Rectal smooth muscle tissue (tissue), 1 donor: Measurements from ENCODE around the gene ZNF70.
"Not testable (repeated sequence)": the region's sequence is repeated elsewhere in the genome, so short reads cannot be mapped to it uniquely, and the experiment has no call there.

ENCODE experiments used
- H3K27ac ChIP-seq: one replicate; pipeline ENCODE4 v1.7.0; 2013; ENCODE audit warnings: low read depth, low read length, inconsistent platforms
- H3K27me3 ChIP-seq: one replicate; pipeline ENCODE4 v1.7.0; 2013; ENCODE audit warnings: low read length; ENCODE audit not compliant: control insufficient read depth, insufficient read depth
- H3K36me3 ChIP-seq: one replicate; pipeline ENCODE4 v1.7.0; 2013; ENCODE audit warnings: low read length; ENCODE audit not compliant: control insufficient read depth, insufficient read depth
- H3K4me1 ChIP-seq: one replicate; pipeline ENCODE4 v1.7.0; 2013; ENCODE audit warnings: low read length; ENCODE audit not compliant: control insufficient read depth, insufficient read depth
- H3K4me3 ChIP-seq: one replicate; pipeline ENCODE4 v1.7.0; 2013; ENCODE audit warnings: low read length
- H3K9ac ChIP-seq: one replicate; pipeline ENCODE4 v1.7.0; 2013; ENCODE audit warnings: low read length

The ZNF70 gene

DNA sequence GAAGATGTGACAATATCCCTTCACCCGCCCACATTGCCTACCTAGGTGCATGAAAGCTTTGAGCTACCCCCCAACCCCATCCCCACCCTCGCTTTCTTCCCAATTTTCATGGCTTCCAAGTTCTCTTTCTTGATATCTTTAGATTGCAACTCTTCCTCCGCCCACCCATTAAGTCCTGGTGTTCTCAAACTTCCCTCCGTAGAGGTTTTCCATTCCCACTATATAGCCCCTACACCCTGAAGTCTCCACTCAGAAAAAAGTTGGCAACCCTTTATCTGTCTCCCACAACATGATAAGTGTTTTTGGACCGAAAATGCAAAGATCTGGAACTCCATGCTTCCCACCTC, 572 bp downstream of the ZNF70 start:
- no peak overlapping the region for H3K9ac ChIP-seq
- no peaks in the 10 kb centered on the region for H3K27me3 ChIP-seq
- peak overlapping the region; percentile 78 for H3K27ac ChIP-seq
- H3K36me3 ChIP-seq: no peaks in the 10 kb centered on the region
- peak overlapping the region; percentile 82 for H3K4me3 ChIP-seq
- no peaks in the 10 kb centered on the region for H3K4me1 ChIP-seq

DNA sequence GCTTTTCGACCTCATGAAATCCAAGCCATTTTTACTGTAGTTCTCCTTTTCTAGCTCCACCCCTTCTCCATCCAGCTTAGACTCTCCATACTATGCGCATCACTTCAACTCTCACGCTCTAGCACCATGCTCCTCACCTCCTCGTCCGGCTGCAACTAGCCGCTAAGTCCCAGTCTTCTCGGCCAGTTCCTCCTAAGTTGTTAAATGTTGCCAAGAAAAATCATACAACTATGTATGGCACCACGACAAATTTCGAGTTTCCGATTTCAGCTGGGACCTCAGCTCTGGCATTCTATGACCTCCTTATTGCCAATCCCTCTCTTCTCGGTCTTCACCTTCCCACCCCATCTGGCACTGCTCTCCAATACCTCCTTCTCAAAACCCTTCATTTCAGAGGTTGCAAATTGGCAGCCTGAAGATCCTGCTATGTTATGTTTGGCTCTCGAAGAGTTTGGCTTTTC, 1.0 kb downstream of the ZNF70 start:
- Histone ChIP-seq H3K27me3 (no peaks in the 10 kb centered on the region), H3K9ac (no peak overlapping the region), H3K4me1 (no peaks in the 10 kb centered on the region), H3K4me3 (peak overlapping the region; percentile 82), H3K27ac (no peak overlapping the region), H3K36me3 (peaks cover 2% of the 10 kb centered on the region)

DNA sequence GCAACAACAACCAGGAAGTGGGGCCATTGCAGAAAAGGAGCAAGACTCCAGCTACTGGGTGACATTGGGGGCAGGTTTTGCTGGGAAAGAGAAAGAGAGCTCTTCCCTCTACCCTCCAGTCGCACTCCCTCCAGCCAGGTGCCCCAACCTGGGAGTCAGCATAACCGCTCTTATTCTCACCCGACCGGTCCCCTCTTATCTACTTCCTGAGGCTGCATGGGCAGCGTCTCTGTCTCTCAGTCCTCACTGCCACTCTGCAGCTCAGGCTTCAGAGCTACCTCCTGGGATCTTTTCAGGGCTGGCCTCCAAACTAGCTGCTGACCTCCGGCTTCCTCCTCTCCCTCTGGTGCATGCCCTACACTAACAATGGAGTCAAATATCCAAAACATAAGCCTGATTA, 5.1 kb downstream of the ZNF70 start:
- no peak overlapping the region for H3K27ac ChIP-seq
- no peaks in the 10 kb centered on the region for H3K27me3 ChIP-seq
- peaks cover 26% of the 10 kb centered on the region for H3K36me3 ChIP-seq

GRCh38 chr22:23744485-23744884, 6.4 kb downstream of the ZNF70 start:
- Histone ChIP-seq H3K27ac (no peak overlapping the region), H3K36me3 (peaks cover 26% of the 10 kb centered on the region), H3K4me1 (no peaks in the 10 kb centered on the region), H3K27me3 (no peaks in the 10 kb centered on the region), H3K9ac (no peak overlapping the region), H3K4me3 (no peak overlapping the region)

More for the DNA sequence above, 5.1 kb downstream of the ZNF70 start:
- H3K4me1 ChIP-seq: no peaks in the 10 kb centered on the region
- no peak overlapping the region for H3K9ac ChIP-seq
- no peak overlapping the region for H3K4me3 ChIP-seq

DNA sequence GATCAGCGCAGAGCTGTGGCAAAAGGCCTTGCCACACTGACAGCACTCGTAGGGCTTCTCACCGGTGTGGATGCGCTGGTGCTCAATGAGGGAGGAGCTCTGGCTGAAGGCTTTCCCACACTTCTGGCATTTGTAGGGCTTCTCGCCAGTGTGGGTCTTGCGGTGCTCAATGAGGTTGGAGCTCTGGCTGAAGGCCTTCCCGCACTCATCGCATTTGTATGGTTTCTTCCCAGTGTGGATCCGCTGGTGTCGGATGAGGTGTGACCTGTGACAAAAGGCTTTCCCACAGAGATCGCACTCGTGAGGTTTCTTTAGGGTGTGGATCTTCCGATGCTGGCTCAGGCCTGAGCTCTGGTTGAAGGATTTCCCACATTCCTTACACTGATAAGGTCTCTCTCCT, 6.9 kb downstream of the ZNF70 start:
- H3K9ac ChIP-seq: no peak overlapping the region
- no peaks in the 10 kb centered on the region for H3K4me1 ChIP-seq
- no peak overlapping the region for H3K27ac ChIP-seq
- H3K4me3 ChIP-seq: no peak overlapping the region
- peaks cover 26% of the 10 kb centered on the region for H3K36me3 ChIP-seq
- H3K27me3 ChIP-seq: no peaks in the 10 kb centered on the region

DNA sequence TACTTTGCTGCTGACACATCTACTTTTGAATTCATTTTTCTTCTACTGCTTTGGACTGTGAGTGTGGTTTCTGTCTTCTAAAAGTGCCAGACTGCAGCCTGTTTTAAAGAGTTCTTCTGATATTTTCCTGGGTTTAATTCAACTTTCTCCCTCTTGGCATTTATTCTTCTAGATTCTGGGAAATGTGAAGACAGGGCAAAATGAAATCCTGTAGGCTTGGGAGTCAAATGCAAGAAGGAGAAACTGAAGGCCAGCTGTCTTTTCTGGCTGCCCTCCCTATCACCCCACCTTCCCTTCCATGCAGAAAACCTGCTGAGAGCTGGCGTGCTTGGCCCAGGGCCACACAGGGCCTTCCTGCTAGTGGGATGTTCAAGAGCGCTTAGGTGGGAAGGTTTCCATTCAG, 7.6 kb downstream of the ZNF70 start:
- Histone ChIP-seq H3K27me3 (no peaks in the 10 kb centered on the region), H3K4me1 (no peaks in the 10 kb centered on the region), H3K27ac (no peak overlapping the region), H3K4me3 (no peak overlapping the region), H3K9ac (no peak overlapping the region), H3K36me3 (peaks cover 26% of the 10 kb centered on the region)

- peaks cover 26% of the 10 kb centered on the region for H3K36me3 ChIP-seq
- H3K9ac ChIP-seq: no peak overlapping the region
- no peak overlapping the region for H3K27ac ChIP-seq
- H3K27me3 ChIP-seq: no peaks in the 10 kb centered on the region
- no peaks in the 10 kb centered on the region for H3K4me1 ChIP-seq
- H3K4me3 ChIP-seq: no peak overlapping the region
These were observed 8.2 kb downstream of the ZNF70 start for GRCh38 chr22:23742505-23743264.

DNA sequence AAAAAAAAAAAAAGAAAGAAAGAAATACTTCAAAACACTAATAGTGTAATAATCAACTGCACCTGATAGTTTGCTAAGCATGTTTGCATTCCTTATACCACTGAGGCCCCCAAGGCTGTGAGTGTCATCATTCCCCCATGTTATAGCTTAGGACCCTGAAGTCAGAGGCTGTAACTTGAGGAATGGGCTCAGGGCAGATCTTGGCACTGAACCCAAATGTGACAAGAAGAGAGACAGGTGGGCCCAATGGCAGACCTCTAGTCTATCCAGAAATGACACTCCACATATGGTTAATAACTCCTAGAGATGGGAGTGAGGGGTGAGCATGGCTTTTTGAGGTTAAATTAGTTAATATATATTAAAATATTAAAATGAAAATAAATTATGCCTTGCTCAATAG, 13.2 kb downstream of the ZNF70 start:
- no peak overlapping the region for H3K9ac ChIP-seq

DNA sequence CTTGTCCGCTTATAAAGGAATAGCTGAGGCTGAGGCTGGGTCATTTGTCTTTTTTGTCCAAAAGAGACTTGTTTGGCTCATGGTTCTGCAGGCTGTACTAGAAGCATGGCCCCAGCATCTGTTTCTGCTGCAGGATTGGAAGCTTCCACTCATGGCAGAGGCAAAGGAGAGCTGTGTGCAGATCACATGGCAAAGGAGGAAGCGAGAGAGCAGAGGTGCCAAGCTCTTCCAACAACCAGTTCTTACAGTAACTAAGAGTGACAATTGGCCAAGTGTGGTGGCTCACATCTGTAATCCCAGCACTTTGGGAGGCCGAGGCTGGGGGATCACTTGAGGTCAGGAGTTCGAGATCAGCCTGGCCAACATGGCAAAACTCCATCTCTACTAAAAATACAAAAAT, 22.8 kb downstream of the ZNF70 start:
- H3K27me3 ChIP-seq, H3K4me1 ChIP-seq, H3K9ac ChIP-seq, H3K36me3 ChIP-seq, H3K27ac ChIP-seq, H3K4me3 ChIP-seq: not testable (repeated sequence)

More for the DNA sequence above, 13.2 kb downstream of the ZNF70 start:
- H3K27me3 ChIP-seq: no peaks in the 10 kb centered on the region
- H3K27ac ChIP-seq: no peak overlapping the region
- H3K4me3 ChIP-seq: no peak overlapping the region
- peaks cover 6% of the 10 kb centered on the region for H3K36me3 ChIP-seq
- no peaks in the 10 kb centered on the region for H3K4me1 ChIP-seq

DNA sequence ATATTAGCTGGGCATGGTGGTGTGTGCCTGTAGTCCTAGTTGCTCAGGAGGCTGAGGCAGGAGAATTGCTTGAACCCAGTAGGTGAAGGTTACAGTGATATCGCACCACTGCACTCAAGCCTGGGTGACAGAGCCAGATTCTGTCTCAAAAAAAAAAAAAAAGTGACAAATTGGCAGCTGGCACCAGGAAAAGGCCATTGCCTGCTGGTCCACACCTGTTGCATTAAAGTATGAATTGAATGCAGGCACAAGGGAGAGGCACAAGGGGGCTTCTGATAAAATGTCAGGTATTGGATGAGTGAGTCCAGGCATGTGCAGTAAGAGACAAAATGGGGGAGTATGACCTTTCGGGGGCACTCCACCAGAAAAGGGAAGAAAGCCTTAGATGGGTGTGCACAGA, 28.2 kb downstream of the ZNF70 start:
- Histone ChIP-seq H3K36me3 (no peaks in the 10 kb centered on the region), H3K27ac (no peak overlapping the region), H3K4me1 (no peaks in the 10 kb centered on the region)

GRCh38 chr22:23722160-23722559, 28.8 kb downstream of the ZNF70 start:
- no peaks in the 10 kb centered on the region for H3K27me3 ChIP-seq
- no peak overlapping the region for H3K27ac ChIP-seq
- no peak overlapping the region for H3K9ac ChIP-seq
- H3K36me3 ChIP-seq: no peaks in the 10 kb centered on the region
- H3K4me3 ChIP-seq: no peak overlapping the region
- peaks cover 3% of the 10 kb centered on the region for H3K4me1 ChIP-seq

More for the DNA sequence above, 28.2 kb downstream of the ZNF70 start:
- no peak overlapping the region for H3K9ac ChIP-seq
- no peaks in the 10 kb centered on the region for H3K27me3 ChIP-seq
- H3K4me3 ChIP-seq: no peak overlapping the region

DNA sequence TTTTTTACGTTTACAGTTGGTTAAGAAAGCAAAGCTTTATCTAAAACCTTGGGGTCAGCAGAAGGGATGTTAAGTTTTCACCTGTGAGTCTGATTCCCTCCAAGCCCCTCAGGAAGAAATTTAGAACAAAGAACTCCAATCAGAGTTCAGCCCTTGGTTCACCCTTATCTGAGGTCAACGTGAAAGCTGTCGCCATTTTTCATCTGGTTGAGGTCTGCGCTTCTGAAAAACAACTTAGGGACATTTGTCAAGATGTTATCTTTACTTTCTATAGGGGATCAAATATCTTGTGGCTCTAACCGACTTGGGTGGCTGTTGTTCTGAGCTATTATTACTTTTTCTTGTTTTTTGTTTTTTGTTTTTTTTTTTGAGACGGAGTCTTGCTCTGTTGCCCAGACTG, 30.1 kb downstream of the ZNF70 start:
- H3K4me3 ChIP-seq: no peak overlapping the region

More for the DNA sequence above, 30.1 kb downstream of the ZNF70 start:
- H3K4me1 ChIP-seq: peaks cover 4% of the 10 kb centered on the region
- no peaks in the 10 kb centered on the region for H3K36me3 ChIP-seq
- no peak overlapping the region for H3K27ac ChIP-seq
- no peak overlapping the region for H3K9ac ChIP-seq
- no peaks in the 10 kb centered on the region for H3K27me3 ChIP-seq
